ENCODE results near the gene CAP2. TPM values are rescaled to one million over a fixed set of nuclear protein-coding genes. Genes with fewer than 3 reads are reported as not detected.

The CAP2 gene
- total and polyA plus RNA-seq, 2 donors (not counting 1 experiment from before 2014, with no cell fraction given) = 8.6 to 38.1 TPM

GRCh38 chr6:17506531-17506930 is 113.1 kb downstream of the CAP2 start:
- Histone ChIP-seq H4K20me1 (ENCODE audit: control insufficient read depth, extremely low read depth, insufficient read depth, low read length) (no peaks in the 10 kb centered on the region), H3K36me3 (ENCODE audit: control insufficient read depth, insufficient read depth, low read length) (no peaks in the 10 kb centered on the region), H3K4me3 (replicated peaks in 1 of 4; ENCODE audit: control extremely low read depth in 1 of 4, insufficient read depth in 1 of 4, low read depth in 3 of 4, low read length in 4 of 4) (no peak overlapping the region), H3K9me3 (ENCODE audit: control insufficient read depth, insufficient read depth, low read depth, low read length) (no peaks in the 10 kb centered on the region), H2AFZ (ENCODE audit: low read length) (no peak overlapping the region), H3K27me3 (ENCODE audit: control insufficient read depth, insufficient read depth, low read length) (no peaks in the 10 kb centered on the region), H3K27ac (ENCODE audit: insufficient read depth, low read length) (no peak overlapping the region), H3K4me1 (ENCODE audit: control insufficient read depth, extremely low read depth, insufficient read depth, low read length) (peaks cover 2% of the 10 kb centered on the region), H3K79me2 (ENCODE audit: control insufficient read depth, insufficient read depth, low read length) (no peaks in the 10 kb centered on the region), H3K9ac (ENCODE audit: insufficient read depth, low read length) (no peak overlapping the region), H3K4me2 (ENCODE audit: extremely low read depth, insufficient read depth, low read length) (no peak overlapping the region)
- TF ChIP-seq EZH2 (IDR thresholded peaks at IDR 0.05; ENCODE audit: low read length, missing control alignments) (no peak), CTCF (conservative IDR thresholded peaks at IDR 0.05 in 1 of 2, IDR thresholded peaks at IDR 0.05 in 1 of 2; ENCODE audit: low read depth in 1 of 2, low read length in 2 of 2) (no peak)
- DNase-seq (ENCODE audit: low read depth in 2 of 2) = no peak

DNA sequence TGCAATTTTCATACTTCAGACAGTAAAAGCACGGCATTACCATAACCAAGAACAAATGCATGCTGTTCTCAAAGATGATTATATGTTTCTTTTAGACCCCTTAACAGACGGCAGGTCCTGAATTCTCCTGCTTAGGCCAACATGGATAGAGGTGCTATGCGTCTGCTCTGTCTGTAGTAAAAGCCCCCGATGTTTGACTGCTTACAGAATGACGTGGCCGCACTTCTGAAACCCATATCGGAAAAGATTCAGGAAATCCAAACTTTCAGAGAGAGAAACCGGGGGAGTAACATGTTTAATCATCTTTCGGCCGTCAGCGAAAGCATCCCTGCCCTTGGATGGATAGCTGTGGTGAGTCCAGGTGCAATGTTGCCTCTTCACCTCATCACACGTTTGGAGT is 113.6 kb downstream of the CAP2 start:
- H3K36me3 ChIP-seq (ENCODE audit: control insufficient read depth, insufficient read depth, low read length) = no peaks in the 10 kb centered on the region
- no peaks in the 10 kb centered on the region for H3K9me3 ChIP-seq (ENCODE audit: control insufficient read depth, insufficient read depth, low read depth, low read length)
- no peak overlapping the region for H3K4me2 ChIP-seq (ENCODE audit: extremely low read depth, insufficient read depth, low read length)
- no peak overlapping the region for H2AFZ ChIP-seq (ENCODE audit: low read length)
- no peak overlapping the region for H3K4me3 ChIP-seq (replicated peaks in 1 of 4; ENCODE audit: control extremely low read depth in 1 of 4, insufficient read depth in 1 of 4, low read depth in 3 of 4, low read length in 4 of 4)
- no peak overlapping the region for H3K27ac ChIP-seq (ENCODE audit: insufficient read depth, low read length)
- H3K79me2 ChIP-seq (ENCODE audit: control insufficient read depth, insufficient read depth, low read length) = no peaks in the 10 kb centered on the region
- no peaks in the 10 kb centered on the region for H3K27me3 ChIP-seq (ENCODE audit: control insufficient read depth, insufficient read depth, low read length)
- H3K9ac ChIP-seq (ENCODE audit: insufficient read depth, low read length) = no peak overlapping the region
- TF ChIP-seq CTCF (conservative IDR thresholded peaks at IDR 0.05 in 1 of 2, IDR thresholded peaks at IDR 0.05 in 1 of 2; ENCODE audit: low read depth in 1 of 2, low read length in 2 of 2) = no peak
- no peak for TF ChIP-seq EZH2 (IDR thresholded peaks at IDR 0.05; ENCODE audit: low read length, missing control alignments)
- no peaks in the 10 kb centered on the region for H4K20me1 ChIP-seq (ENCODE audit: control insufficient read depth, extremely low read depth, insufficient read depth, low read length)
- H3K4me1 ChIP-seq (ENCODE audit: control insufficient read depth, extremely low read depth, insufficient read depth, low read length) = peaks cover 2% of the 10 kb centered on the region
- no peak for DNase-seq (ENCODE audit: low read depth in 2 of 2)

DNA sequence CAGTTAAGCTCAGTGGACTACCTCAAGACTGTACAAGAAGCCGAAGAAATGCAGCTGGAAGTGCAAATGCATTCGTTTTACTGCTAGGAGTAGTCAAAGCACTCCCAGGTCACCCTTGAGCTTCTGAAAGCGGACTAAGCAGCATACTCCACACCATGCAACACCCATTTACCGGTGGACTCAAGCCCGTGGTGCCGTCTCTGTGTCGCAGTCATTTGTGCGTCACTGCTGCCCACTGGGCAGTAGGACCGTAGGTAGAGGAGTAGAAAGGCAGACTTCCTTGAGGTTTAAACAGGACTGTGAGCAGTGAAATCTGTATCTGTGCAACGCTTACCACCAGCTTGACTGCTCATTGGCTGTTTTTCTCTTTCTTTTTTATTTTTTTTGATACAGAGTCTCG is 117.7 kb downstream of the CAP2 start:
- H3K9ac ChIP-seq (ENCODE audit: insufficient read depth, low read length) = no peak overlapping the region
- H3K36me3 ChIP-seq (ENCODE audit: control insufficient read depth, insufficient read depth, low read length) = no peaks in the 10 kb centered on the region
- no peaks in the 10 kb centered on the region for H3K27me3 ChIP-seq (ENCODE audit: control insufficient read depth, insufficient read depth, low read length)
- H3K4me2 ChIP-seq (ENCODE audit: extremely low read depth, insufficient read depth, low read length) = no peak overlapping the region
- no peaks in the 10 kb centered on the region for H3K4me1 ChIP-seq (ENCODE audit: control insufficient read depth, extremely low read depth, insufficient read depth, low read length)
- no peak overlapping the region for H3K27ac ChIP-seq (ENCODE audit: insufficient read depth, low read length)
- no peak overlapping the region for H3K4me3 ChIP-seq (replicated peaks in 1 of 4; ENCODE audit: control extremely low read depth in 1 of 4, insufficient read depth in 1 of 4, low read depth in 3 of 4, low read length in 4 of 4)
- no peak for DNase-seq (ENCODE audit: low read depth in 2 of 2)
- no peaks in the 10 kb centered on the region for H3K9me3 ChIP-seq (ENCODE audit: control insufficient read depth, insufficient read depth, low read depth, low read length)
- TF ChIP-seq EZH2 (IDR thresholded peaks at IDR 0.05; ENCODE audit: low read length, missing control alignments) = no peak
- TF ChIP-seq CTCF (conservative IDR thresholded peaks at IDR 0.05 in 1 of 2, IDR thresholded peaks at IDR 0.05 in 1 of 2; ENCODE audit: low read depth in 1 of 2, low read length in 2 of 2) = no peak
- no peaks in the 10 kb centered on the region for H4K20me1 ChIP-seq (ENCODE audit: control insufficient read depth, extremely low read depth, insufficient read depth, low read length)
- H2AFZ ChIP-seq (ENCODE audit: low read length) = no peak overlapping the region
- H3K79me2 ChIP-seq (ENCODE audit: control insufficient read depth, insufficient read depth, low read length) = no peaks in the 10 kb centered on the region
